K562 (cell line): ENCODE results near the gene DLX6. TPM values are rescaled to one million over a fixed set of nuclear protein-coding genes. Genes with fewer than 3 reads are reported as not detected.

Experiments
- ATAC-seq: fragments of 200-7000 bp; cut with Tn5 transposase; 3 replicates; pipeline ENCODE4 v1.9.1; 2020; ENCODE audit warnings: moderate library complexity
- BruUV-seq: library from RNA; stranded (reverse); fragments of 400-500 nt; replicated peaks from 2 replicates; lab custom pipeline; 2021; lab: Mats Ljungman, UMichigan
- CTCF ChIA-PET: fragments of 300-600 bp; formaldehyde crosslinking; extraction: SDS; loops from one replicate; lab custom pipeline; 2021; ENCODE audit warnings: low intra/inter-chr PET ratio; lab: Yijun Ruan, JAX
- POLR2A ChIA-PET: fragments of 300-600, 350-650 bp; sonication (Branson Sonifier 250); formaldehyde crosslinking; extraction: SDS; loops from one replicate; lab custom pipeline; 2021; ENCODE audit warnings: antibody characterized with exemption, inconsistent platforms; lab: Yijun Ruan, JAX
- DNase-seq, 4 experiments: peaks; one replicate each; pipeline versions ENCODE4 v3.0.0 to v3.0.0-alpha.2; 2011 to 2018; ENCODE audit warnings: low spot score in 3 of 4, mixed read lengths in 3 of 4; ENCODE audit errors: extremely low read depth in 1 of 4
- FAIRE-seq: peaks from 2 replicates; lab custom pipeline; 2011; peaks lifted over from hg19 to GRCh38; lab: Jason Lieb, UNC
- H2AFZ ChIP-seq: 2 replicates; pipeline ENCODE4 v1.6.0; 2011; ENCODE audit warnings: low read depth, low read length, control low read depth, inconsistent platforms
- H3K27ac ChIP-seq: fragments of 200-600 bp; 3 replicates; pipeline ENCODE4 v1.8.0; 2011; ENCODE audit warnings: low read depth, mild to moderate bottlenecking, control low read depth, inconsistent platforms, low read length, moderate library complexity, mixed read lengths; ENCODE audit errors: extremely low read depth
- H3K27me3 ChIP-seq, 2 experiments: fragments of 300-600 bp in 1 of 2; 2 replicates in 1 of 2; 3 replicates in 1 of 2; pipeline versions ENCODE4 v1.6.0 to v1.8.0; 2011; ENCODE audit warnings: inconsistent platforms in 2 of 2, low read length in 2 of 2, mild to moderate bottlenecking in 1 of 2, mixed read lengths in 1 of 2, moderate library complexity in 1 of 2; ENCODE audit not compliant: control insufficient read depth in 2 of 2, insufficient read depth in 2 of 2
- H3K36me3 ChIP-seq: fragments of 300-600 bp; 3 replicates; pipeline ENCODE4 v1.8.0; 2011; ENCODE audit warnings: mild to moderate bottlenecking, low read length, inconsistent platforms; ENCODE audit not compliant: control insufficient read depth, insufficient read depth
- H3K4me1 ChIP-seq, 2 experiments: fragments of 200-600 bp in 1 of 2; replicated peaks in 1 of 2; 2 replicates in 1 of 2; 3 replicates in 1 of 2; pipeline versions ENCODE4 v1.5.1 to v1.8.0; 2011; ENCODE audit warnings: inconsistent platforms in 2 of 2, low read length in 2 of 2, mild to moderate bottlenecking in 1 of 2, mixed read lengths in 1 of 2, moderate library complexity in 1 of 2; ENCODE audit not compliant: control insufficient read depth in 2 of 2, insufficient read depth in 2 of 2
- H3K4me2 ChIP-seq: 2 replicates; pipeline ENCODE4 v1.6.1; 2011; ENCODE audit warnings: low read length, control low read depth, inconsistent platforms, mixed read lengths; ENCODE audit not compliant: insufficient read depth
- H3K4me3 ChIP-seq: fragments of 200-600 bp; sonication (generic), shearing (Covaris generic); 2 replicates; pipeline ENCODE4 v1.5.1; 2016; ENCODE audit warnings: control low read depth, inconsistent platforms
- H3K79me2 ChIP-seq: fragments of 200-600 bp; 3 replicates; pipeline ENCODE4 v1.8.0; 2011; ENCODE audit warnings: low read length, inconsistent platforms; ENCODE audit not compliant: control insufficient read depth, insufficient read depth
- H3K9ac ChIP-seq, 2 experiments: 2 replicates each; pipeline versions ENCODE4 v1.6.0 to v1.6.1; 2011; ENCODE audit warnings: low read depth in 2 of 2, low read length in 2 of 2, control low read depth in 1 of 2, inconsistent platforms in 1 of 2, mild to moderate bottlenecking in 1 of 2, mixed read lengths in 1 of 2; ENCODE audit not compliant: insufficient read depth in 1 of 2
- H3K9me1 ChIP-seq: one replicate; pipeline ENCODE4 v1.6.0; 2011; ENCODE audit warnings: inconsistent platforms, mild to moderate bottlenecking, low read length, moderate library complexity; ENCODE audit not compliant: control insufficient read depth, insufficient read depth
- H3K9me3 ChIP-seq: replicated peaks from 2 replicates; pipeline ENCODE4 v1.5.1; 2011; ENCODE audit warnings: low read depth, low read length, inconsistent platforms; ENCODE audit not compliant: control insufficient read depth, insufficient read depth
- H4K20me1 ChIP-seq: replicated peaks from 2 replicates; pipeline ENCODE4 v1.6.1; 2011; ENCODE audit warnings: low read length, inconsistent platforms, mixed read lengths; ENCODE audit not compliant: control insufficient read depth, insufficient read depth
- BRF2 ChIP-seq: IDR thresholded peaks from 3 replicates; pipeline ENCODE4 v1.6.1; 2011; ENCODE audit warnings: borderline replicate concordance, mild to moderate bottlenecking; ENCODE audit not compliant: insufficient read length, insufficient read depth
- CREB5 ChIP-seq: fragments of 250-450 bp; sonication (Bioruptor Pico); IDR thresholded peaks from 2 replicates; pipeline ENCODE4 v1.5.0; 2020; ENCODE audit warnings: mild to moderate bottlenecking
- DNMT1 ChIP-seq: fragments of 450-650 bp; IDR thresholded peaks from 2 replicates; pipeline ENCODE4 v1.6.1; 2016; ENCODE audit warnings: antibody characterized with exemption, mild to moderate bottlenecking
- GMEB1 ChIP-seq: fragments of 250-450 bp; sonication (Bioruptor Pico); IDR thresholded peaks from 2 replicates; pipeline ENCODE4 v1.4.0; 2020; ENCODE audit warnings: mild to moderate bottlenecking
- KAT2B ChIP-seq: IDR thresholded peaks from one replicate; pipeline ENCODE4 v1.6.1; 2012; ENCODE audit warnings: low read depth, mild to moderate bottlenecking, control low read depth, inconsistent platforms, low read length, moderate library complexity
- MBD1 ChIP-seq: fragments of 250-450 bp; sonication (Bioruptor Pico); IDR thresholded peaks from 2 replicates; pipeline ENCODE4 v1.8.0; 2022; ENCODE audit warnings: inconsistent platforms
- SMAD2 ChIP-seq: fragments of 150-350 bp; IDR thresholded peaks from 2 replicates; pipeline ENCODE4 v1.6.1; 2014; ENCODE audit warnings: low read depth, mild to moderate bottlenecking, low read length
- ZNF3 ChIP-seq: fragments of 250-450 bp; sonication (Bioruptor Pico); IDR thresholded peaks from 2 replicates; pipeline ENCODE4 v1.5.0; 2021; ENCODE audit warnings: mild to moderate bottlenecking, moderate library complexity
- WGBS: fragments of 100-300 bp; shearing (Covaris generic); methylation state at CpG from one replicate; pipeline ENCODE4 v1.1.6; 2016; ENCODE audit warnings: low coverage, mixed read lengths; ENCODE audit not compliant: insufficient coverage; ENCODE audit errors: missing lambda C conversion rate; 5-methylcytosine and 5-hydroxymethylcytosine counted together
- in situ Hi-C: fragments of 300-500 bp; cut with MboI; formaldehyde crosslinking; loops from 4 replicates; pipeline ENCODE4 v1.15.0; 2018; ENCODE audit warnings: inconsistent platforms, mixed read lengths
- intact Hi-C: fragments of 100-400 bp; cut with micrococcal nuclease; formaldehyde crosslinking; loops from 2 replicates; pipeline ENCODE4 v1.14.2; 2022
- polyA plus RNA-seq, 8 experiments: library from polyadenylated mRNA; depleted of rRNA in 4 of 8; stranded (reverse) in 5 of 8; unstranded in 3 of 8; fragments of >200 nt; fragmentation: Nextera tagmentation in 2 of 8; fragmentation: Illumina TruSeq in 1 of 8; extraction: Ambion mirVana in 2 of 8; extraction: Trizol in 1 of 8; gene quantifications; 2 replicates each; pipeline versions ENCODE4 v1.2.1 to v1.2.3, GENCODE V29; 2011 to 2014; ENCODE audit warnings: inconsistent platforms in 1 of 8, missing spikeins in 1 of 8
- total RNA-seq, 7 experiments: library from RNA; depleted of rRNA in 6 of 7; stranded (reverse); fragments of >200 nt in 6 of 7; fragmentation: Illumina TruSeq in 2 of 7; extraction: Trizol in 2 of 7; gene quantifications; 2 replicates each; pipeline versions ENCODE4 v1.2.1 to v1.2.3, GENCODE V29; 2011 to 2021; ENCODE audit warnings: low replicate concordance in 1 of 7

The DLX6 gene
- total and polyA plus RNA-seq, 9 of the 15 experiments (the other 6 are each of a cell fraction or from before 2014, with no cell fraction given), result not detected

GRCh38 chr7:97012365-97013133, 7.2 kb downstream of the DLX6 start:
- intact Hi-C loops, result no loop called here

More at GRCh38 chr7:97012365-97013133, 7.2 kb downstream of the DLX6 start:
- no peak overlapping the region for H3K4me3 ChIP-seq
- no peak for DNase-seq
- no peaks in the 10 kb centered on the region for H3K36me3 ChIP-seq
- peaks cover 0 to 12% of the 10 kb centered on the region in 2 experiments; a peak in 1 of 5 replicates for H3K4me1 ChIP-seq
- no peak overlapping the region for H3K9ac ChIP-seq
- no peak for TF ChIP-seq KAT2B
- TF ChIP-seq BRF2, result no peak
- no peak for TF ChIP-seq DNMT1
- no peak for TF ChIP-seq ZNF3 (CRISPR knock-in tag)
- TF ChIP-seq GMEB1, result no peak
- TF ChIP-seq CREB5 (CRISPR knock-in tag), result no peak
- TF ChIP-seq MBD1, result no peak
- TF ChIP-seq SMAD2, result no peak
- FAIRE-seq, result no peak
- ATAC-seq, result no peak
- POLR2A ChIA-PET, result interaction anchor here (1.0 kb wide), 1 partner anchor 7 kb away, joined by 4 read pairs; the partner anchor contains the start of gene DLX6
- H2AFZ ChIP-seq, result no peak overlapping the region
- H3K4me2 ChIP-seq, result no peak overlapping the region
- 2% methylated on average over 21 of the region's 21 CpGs for WGBS
- H3K9me3 ChIP-seq, result no peaks in the 10 kb centered on the region
- H3K27ac ChIP-seq, result no peak overlapping the region
- H3K27me3 ChIP-seq, result peaks cover 52 to 57% of the 10 kb centered on the region in 2 experiments; a peak in 4 of 5 replicates
- CTCF ChIA-PET, result no interaction called here
- H3K9me1 ChIP-seq, result no peaks in the 10 kb centered on the region
- in situ Hi-C loops, result no loop called here
- H4K20me1 ChIP-seq, result no peaks in the 10 kb centered on the region
- H3K79me2 ChIP-seq, result no peaks in the 10 kb centered on the region
- no TSS peak for BruUV-seq
